ENCODE data around the gene LCNL1. TPM values are rescaled to one million over a fixed set of nuclear protein-coding genes. Genes with fewer than 3 reads are reported as not detected.

The LCNL1 gene
- total RNA-seq, 5 donors from 2014 or later (not counting 1 experiment from before 2014, with no cell fraction given), result 0.29 to 2.2 (median 1.3) TPM

DNA sequence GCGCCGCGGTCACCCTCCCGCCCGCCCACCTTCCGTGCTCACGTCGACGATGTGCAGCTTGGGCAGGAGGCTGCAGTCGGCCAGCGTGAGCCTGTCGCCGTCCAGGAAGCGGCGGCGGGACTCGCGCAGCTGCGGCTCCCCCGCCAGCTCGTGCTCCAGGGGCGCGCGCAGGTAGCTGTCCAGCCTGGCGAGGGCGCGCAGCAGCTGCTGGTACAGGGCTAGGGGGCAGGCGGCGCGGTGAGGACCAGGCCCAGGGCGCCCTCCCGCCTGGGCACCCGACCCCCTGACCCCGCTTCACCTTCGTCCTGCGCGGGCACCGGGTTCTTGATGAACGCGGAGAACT is 12.1 kb downstream of the LCNL1 start:
- H3K36me3 Mint-ChIP-seq, result peaks cover 3% of the 10 kb centered on the region
- H3K27ac Mint-ChIP-seq, result no peak overlapping the region
- ATAC-seq (replicated peaks in 1 of 4), result no peak
- Histone ChIP-seq H3K36me3 (ENCODE audit: control insufficient read depth in 2 of 2, extremely low read depth in 1 of 2, insufficient read depth in 1 of 2, low read length in 1 of 2) (peaks cover 4 to 13% of the 10 kb centered on the region in 2 donors), H3K4me3 (ENCODE audit: control insufficient read depth in 1 of 2, extremely low read depth in 1 of 2, low read length in 1 of 2) (no peak overlapping the region), H3K4me1 (ENCODE audit: control insufficient read depth in 1 of 2, extremely low read depth in 1 of 2, insufficient read depth in 2 of 2, low read length in 2 of 2) (peaks cover 22 to 81% of the 10 kb centered on the region in 2 experiments), H3K27me3 (replicated peaks in 1 of 2; ENCODE audit: control insufficient read depth in 2 of 2, extremely low read depth in 1 of 2, insufficient read depth in 2 of 2, low read length in 1 of 2) (peaks cover 0 to 28% of the 10 kb centered on the region in 2 experiments), H3K27ac (ENCODE audit: low read length) (no peak overlapping the region), H3K9me3 (no peaks in the 10 kb centered on the region)
- peak in 1 of 35 experiments; percentile 15 for DNase-seq
- peaks cover 31 to 53% (median 46%) of the 10 kb centered on the region in 3 donors for H3K4me1 Mint-ChIP-seq
- H3K27me3 Mint-ChIP-seq, result peaks cover 0 to 4% of the 10 kb centered on the region in 2 donors
- no peak overlapping the region for H3K4me3 Mint-ChIP-seq
- no peaks in the 10 kb centered on the region for H3K9me3 Mint-ChIP-seq
- CTCF ChIA-PET, result no interaction called here
- WGBS (ENCODE audit: insufficient coverage), result 86% methylated on average over 33 of the region's 40 CpGs
- POLR2A ChIA-PET, result no interaction called here

DNA sequence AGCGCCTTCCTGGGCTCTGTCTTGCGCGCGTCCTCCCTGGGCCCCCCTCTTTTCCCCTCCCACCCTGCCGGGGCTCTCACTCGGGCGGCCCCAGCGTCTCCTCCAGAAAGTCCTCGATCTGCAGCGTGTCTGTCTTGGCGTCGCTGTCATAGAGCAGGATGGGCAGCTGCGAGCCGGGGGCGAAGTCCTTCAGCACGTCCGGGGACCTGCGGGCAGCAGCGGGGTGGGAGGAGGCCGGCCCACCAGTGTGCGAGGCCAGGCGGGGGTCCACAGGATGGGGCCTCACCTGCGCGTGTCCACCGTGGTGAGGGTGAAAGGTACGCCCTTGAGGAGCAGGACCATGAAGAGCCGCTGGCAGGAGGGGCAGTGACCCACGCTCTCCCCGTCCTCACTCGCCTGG is 12.6 kb downstream of the LCNL1 start:
- H3K4me3 ChIP-seq (ENCODE audit: control insufficient read depth in 1 of 2, extremely low read depth in 1 of 2, low read length in 1 of 2), result no peak overlapping the region
- WGBS (ENCODE audit: insufficient coverage), result 77% methylated on average over 15 of the region's 30 CpGs
- DNase-seq, result peak in 1 of 35 experiments; percentile 14
- H3K27ac ChIP-seq (ENCODE audit: low read length), result no peak overlapping the region
- Mint-ChIP-seq H3K27ac (no peak overlapping the region), H3K36me3 (peaks cover 3% of the 10 kb centered on the region), H3K27me3 (peaks cover 0 to 4% of the 10 kb centered on the region in 2 donors), H3K9me3 (no peaks in the 10 kb centered on the region), H3K4me3 (no peak overlapping the region), H3K4me1 (peaks cover 31 to 58% (median 51%) of the 10 kb centered on the region in 3 donors)
- H3K36me3 ChIP-seq (ENCODE audit: control insufficient read depth in 2 of 2, extremely low read depth in 1 of 2, insufficient read depth in 1 of 2, low read length in 1 of 2), result peaks cover 4 to 13% of the 10 kb centered on the region in 2 donors
- H3K27me3 ChIP-seq (replicated peaks in 1 of 2; ENCODE audit: control insufficient read depth in 2 of 2, extremely low read depth in 1 of 2, insufficient read depth in 2 of 2, low read length in 1 of 2), result peaks cover 0 to 28% of the 10 kb centered on the region in 2 experiments
- POLR2A ChIA-PET, result no interaction called here
- H3K4me1 ChIP-seq (ENCODE audit: control insufficient read depth in 1 of 2, extremely low read depth in 1 of 2, insufficient read depth in 2 of 2, low read length in 2 of 2), result peaks cover 22 to 86% of the 10 kb centered on the region in 2 experiments
- no peaks in the 10 kb centered on the region for H3K9me3 ChIP-seq
- no peak for ATAC-seq (replicated peaks in 1 of 4)
- CTCF ChIA-PET, result interaction anchor here in 1 of 2 donors (1.0 kb wide), 1 partner anchor 100 kb away, joined by 3 read pairs; no protein-coding TSS in a partner anchor

DNA sequence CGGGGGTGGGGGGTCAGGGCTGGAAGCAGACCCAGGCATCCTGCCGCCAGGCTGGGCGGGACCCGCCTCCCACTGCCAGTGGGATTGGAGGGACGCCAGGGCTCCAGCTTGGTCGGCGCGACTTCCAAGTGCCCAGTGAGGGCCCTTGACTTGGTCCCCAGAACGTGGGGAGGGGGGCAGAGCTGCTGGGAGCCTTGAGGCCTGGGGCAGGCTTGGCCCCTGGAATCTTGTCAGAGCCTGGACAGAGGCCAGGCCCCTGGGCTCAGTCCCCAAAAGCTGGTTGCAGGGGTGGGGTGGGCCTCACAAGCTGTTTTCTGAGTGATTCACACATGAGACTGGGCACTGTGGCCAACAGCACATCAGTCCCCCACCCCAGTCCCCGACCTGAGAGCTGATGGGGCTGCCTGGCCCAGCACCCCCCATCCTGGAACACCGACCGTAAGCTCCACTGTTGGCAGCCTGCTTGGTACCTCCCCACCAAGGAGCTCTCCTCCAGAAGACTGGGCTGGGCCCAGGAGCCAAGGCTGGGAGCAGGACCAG is 13.0 kb downstream of the LCNL1 start:
- CTCF ChIA-PET, result interaction anchor here in 1 of 2 donors (0.5 to 1.6 kb wide), 4 partner anchors 18 to 154 kb away, joined by 3 to 6 read pairs (median 4); partner anchors contain the start of gene AJM1
- Histone ChIP-seq H3K4me3 (ENCODE audit: control insufficient read depth in 1 of 2, extremely low read depth in 1 of 2, low read length in 1 of 2) (peak overlapping the region; percentile 40 to 57), H3K9me3 (no peaks in the 10 kb centered on the region), H3K27ac (ENCODE audit: low read length) (peak overlapping the region; percentile 80), H3K4me1 (ENCODE audit: control insufficient read depth in 1 of 2, extremely low read depth in 1 of 2, insufficient read depth in 2 of 2, low read length in 2 of 2) (peaks cover 22 to 91% of the 10 kb centered on the region in 2 experiments), H3K36me3 (ENCODE audit: control insufficient read depth in 2 of 2, extremely low read depth in 1 of 2, insufficient read depth in 1 of 2, low read length in 1 of 2) (peaks cover 4 to 13% of the 10 kb centered on the region in 2 donors), H3K27me3 (replicated peaks in 1 of 2; ENCODE audit: control insufficient read depth in 2 of 2, extremely low read depth in 1 of 2, insufficient read depth in 2 of 2, low read length in 1 of 2) (peaks cover 0 to 28% of the 10 kb centered on the region in 2 experiments)
- Mint-ChIP-seq H3K27me3 (peaks cover 0 to 4% of the 10 kb centered on the region in 2 donors), H3K27ac (peak overlapping the region; percentile 78 to 83), H3K9me3 (no peaks in the 10 kb centered on the region), H3K36me3 (peaks cover 3% of the 10 kb centered on the region), H3K4me3 (peak overlapping the region; percentile 67 to 70 (median 67)), H3K4me1 (peaks cover 31 to 58% (median 54%) of the 10 kb centered on the region in 3 donors)
- WGBS (ENCODE audit: insufficient coverage), result 59% methylated on average over 10 of the region's 12 CpGs
- DNase-seq, result no peak
- no peak for ATAC-seq (replicated peaks in 1 of 4)
- POLR2A ChIA-PET, result interaction anchor here in 1 of 2 donors (0.5 kb wide), 1 partner anchor 117 kb away, joined by 3 read pairs; no protein-coding TSS in a partner anchor

DNA sequence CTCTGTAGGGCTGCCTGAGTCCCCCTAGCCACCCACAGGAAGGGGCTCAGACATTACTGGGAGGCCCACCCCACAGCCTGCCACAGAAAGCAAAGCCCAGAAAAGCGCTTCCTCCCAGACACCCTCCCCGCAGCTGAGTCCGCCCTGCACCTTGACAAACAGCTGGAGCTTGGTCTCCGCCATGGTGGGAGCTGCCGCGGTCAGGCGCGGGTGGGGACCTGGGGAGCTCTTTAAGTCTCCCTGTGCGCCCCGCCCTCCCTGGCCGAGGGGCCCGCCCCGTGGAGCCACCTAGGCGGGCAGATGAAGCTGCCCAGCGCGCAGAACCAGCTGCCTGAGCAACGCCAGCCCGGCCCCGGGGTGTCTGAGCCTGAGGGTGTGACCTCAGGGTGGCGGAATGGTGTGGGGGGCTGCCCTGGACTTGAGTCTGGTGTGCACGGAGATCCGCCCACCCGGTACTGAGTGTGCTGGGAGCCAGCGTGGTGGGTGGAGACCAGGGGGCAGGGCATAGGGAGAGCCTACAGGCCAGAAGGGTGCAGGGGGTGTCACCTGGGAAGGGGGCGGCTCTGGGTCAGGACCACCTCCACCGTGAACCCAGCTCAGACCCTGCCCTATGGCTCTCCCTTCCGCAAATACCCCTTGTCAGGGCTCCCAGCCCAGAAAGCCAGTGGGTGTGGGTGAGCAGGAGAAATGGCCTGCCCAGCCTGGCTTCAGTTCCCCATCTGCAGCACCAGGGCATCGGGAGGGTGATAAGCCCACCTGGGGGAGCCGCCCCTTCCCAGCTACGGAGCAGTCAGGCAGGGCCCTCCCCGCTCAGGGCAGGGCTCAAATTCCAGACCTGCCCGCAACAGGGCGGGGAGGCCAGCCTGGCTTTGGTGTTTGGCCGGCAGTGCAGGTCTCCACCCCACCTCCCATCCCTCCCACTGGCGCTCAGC is 13.8 kb downstream of the LCNL1 start, which contains the start of gene CLIC3:
CLIC3 (minus strand) TSS at position 208 of the 932 bp plus-strand sequence; CDS start at position 183, 25 bp downstream.
- Histone ChIP-seq H3K4me3 (ENCODE audit: control insufficient read depth in 1 of 2, extremely low read depth in 1 of 2, low read length in 1 of 2) (peak within 1 kb of the TSS; percentile 40 to 57), H3K9me3 (no peaks in the 10 kb centered on the region), H3K27me3 (replicated peaks in 1 of 2; ENCODE audit: control insufficient read depth in 2 of 2, extremely low read depth in 1 of 2, insufficient read depth in 2 of 2, low read length in 1 of 2) (peaks cover 0 to 28% of the 10 kb centered on the region in 2 experiments), H3K4me1 (ENCODE audit: control insufficient read depth in 1 of 2, extremely low read depth in 1 of 2, insufficient read depth in 2 of 2, low read length in 2 of 2) (peaks cover 22 to 92% of the 10 kb centered on the region in 2 experiments), H3K36me3 (ENCODE audit: control insufficient read depth in 2 of 2, extremely low read depth in 1 of 2, insufficient read depth in 1 of 2, low read length in 1 of 2) (peaks cover 4 to 13% of the 10 kb centered on the region in 2 donors), H3K27ac (ENCODE audit: low read length) (peak within 1 kb of the TSS; percentile 80)
- peaks cover 26 to 50% (median 48%) of the 10 kb centered on the region in 3 donors for H3K4me1 Mint-ChIP-seq
- peak; percentile 26 to 37 (median 29) for ATAC-seq (replicated peaks in 1 of 4)
- ChIA-PET CTCF (interaction anchor here in 1 of 2 donors (0.5 to 1.6 kb wide), 4 partner anchors 19 to 154 kb away, joined by 3 to 6 read pairs (median 4); partner anchors contain the start of gene AJM1), POLR2A (interaction anchor here (0.5 to 0.6 kb wide), 2 partner anchors 118 to 475 kb away, joined by 3 to 12 read pairs; no protein-coding TSS in a partner anchor)
- peak within 1 kb of the TSS; percentile 67 to 76 (median 67) for H3K4me3 Mint-ChIP-seq
- no peaks in the 10 kb centered on the region for H3K9me3 Mint-ChIP-seq
- DNase-seq, result peak in 31 of 35 experiments; percentile 25 to 76 (median 46)
- 7% methylated on average over 22 of the region's 35 CpGs for WGBS (ENCODE audit: insufficient coverage)
- H3K36me3 Mint-ChIP-seq, result peaks cover 3% of the 10 kb centered on the region
- H3K27ac Mint-ChIP-seq, result peak within 1 kb of the TSS; percentile 91 to 95
- H3K27me3 Mint-ChIP-seq, result peaks cover 0 to 4% of the 10 kb centered on the region in 2 donors

DNA sequence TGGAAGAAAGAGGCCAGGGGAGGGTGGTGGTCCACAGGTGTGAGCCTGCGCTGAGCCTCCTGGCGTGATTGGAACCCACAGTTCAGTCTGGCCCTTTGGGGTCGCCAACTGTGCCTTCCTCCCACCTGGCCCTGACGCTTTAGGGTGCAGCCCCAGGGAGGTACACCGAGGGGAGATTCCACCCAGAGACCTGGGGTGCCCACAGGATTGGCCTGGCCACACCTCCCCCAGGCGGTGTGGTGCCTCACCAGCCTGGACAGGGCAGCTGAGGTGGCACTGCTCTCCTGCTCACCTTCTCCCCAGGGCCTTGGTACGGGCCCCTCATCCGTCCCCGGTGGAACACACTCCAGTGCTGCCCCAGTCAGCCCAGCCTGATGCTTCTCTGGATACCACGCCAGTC is 14.6 kb downstream of the LCNL1 start:
- peak overlapping the region; percentile 91 to 95 for H3K27ac Mint-ChIP-seq
- ChIA-PET POLR2A (no interaction called here), CTCF (interaction anchor here in 1 of 2 donors (1.6 kb wide), 1 partner anchor 155 kb away, joined by 3 read pairs; the partner anchor contains the start of gene AJM1)
- ATAC-seq (replicated peaks in 1 of 4), result no peak
- peaks cover 4 to 13% of the 10 kb centered on the region in 2 donors for H3K36me3 ChIP-seq (ENCODE audit: control insufficient read depth in 2 of 2, extremely low read depth in 1 of 2, insufficient read depth in 1 of 2, low read length in 1 of 2)
- peak overlapping the region; percentile 64 to 76 (median 72) for H3K4me3 Mint-ChIP-seq
- peaks cover 0 to 4% of the 10 kb centered on the region in 2 donors for H3K27me3 Mint-ChIP-seq
- no peaks in the 10 kb centered on the region for H3K9me3 ChIP-seq
- H3K4me3 ChIP-seq (ENCODE audit: control insufficient read depth in 1 of 2, extremely low read depth in 1 of 2, low read length in 1 of 2), result peak overlapping the region in 1 of 2 donors; percentile 40
- peaks cover 25 to 49% (median 47%) of the 10 kb centered on the region in 3 donors for H3K4me1 Mint-ChIP-seq
- WGBS (ENCODE audit: insufficient coverage), result 58% methylated on average over 10 of the region's 10 CpGs
- no peaks in the 10 kb centered on the region for H3K9me3 Mint-ChIP-seq
- peaks cover 0 to 33% of the 10 kb centered on the region in 2 experiments for H3K27me3 ChIP-seq (replicated peaks in 1 of 2; ENCODE audit: control insufficient read depth in 2 of 2, extremely low read depth in 1 of 2, insufficient read depth in 2 of 2, low read length in 1 of 2)
- H3K27ac ChIP-seq (ENCODE audit: low read length), result peak overlapping the region; percentile 80
- peak in 1 of 35 experiments; percentile 35 for DNase-seq
- H3K4me1 ChIP-seq (ENCODE audit: control insufficient read depth in 1 of 2, extremely low read depth in 1 of 2, insufficient read depth in 2 of 2, low read length in 2 of 2), result peaks cover 22 to 89% of the 10 kb centered on the region in 2 experiments
- peaks cover 3% of the 10 kb centered on the region for H3K36me3 Mint-ChIP-seq

Measured in T-cell (primary cell).